Osteoblast (primary cell): Measurements from ENCODE around the gene SMYD2. TPM values are rescaled to one million over a fixed set of nuclear protein-coding genes. Genes with fewer than 3 reads are reported as not detected.

Experiments
- DNase-seq: peaks from one replicate; pipeline ENCODE4 v3.0.0; 2011; ENCODE audit warnings: low spot score, mixed read lengths; ENCODE audit not compliant: insufficient read length; ENCODE audit errors: missing footprints
- H2AFZ ChIP-seq: 2 replicates; pipeline ENCODE4 v1.6.0; 2011; ENCODE audit warnings: mild to moderate bottlenecking, low read length
- H3K27ac ChIP-seq: 2 replicates; pipeline ENCODE4 v1.5.1; 2011; ENCODE audit warnings: mild to moderate bottlenecking, low read depth, low read length, moderate library complexity
- H3K27me3 ChIP-seq: 2 replicates; pipeline ENCODE4 v1.6.0; 2012; ENCODE audit warnings: mild to moderate bottlenecking, control low read depth, inconsistent platforms, low read length, moderate library complexity; ENCODE audit not compliant: insufficient read depth
- H3K36me3 ChIP-seq: 2 replicates; pipeline ENCODE4 v1.5.1; 2011; ENCODE audit warnings: mild to moderate bottlenecking, low read length, control low read depth, moderate library complexity; ENCODE audit not compliant: insufficient read depth
- H3K4me1 ChIP-seq: 2 replicates; pipeline ENCODE4 v1.5.1; 2011; ENCODE audit warnings: mild to moderate bottlenecking, low read length, control low read depth, moderate library complexity; ENCODE audit not compliant: insufficient read depth
- H3K4me2 ChIP-seq: 2 replicates; pipeline ENCODE4 v1.6.0; 2011; ENCODE audit warnings: mild to moderate bottlenecking, low read length; ENCODE audit not compliant: insufficient read depth
- H3K4me3 ChIP-seq: fragments of 200-600 bp; sonication (generic); 3 replicates; pipeline ENCODE4 v1.5.1; 2012; ENCODE audit warnings: mild to moderate bottlenecking, low read length, inconsistent platforms; ENCODE audit not compliant: insufficient read depth
- H3K79me2 ChIP-seq: 2 replicates; pipeline ENCODE4 v1.6.0; 2012; ENCODE audit warnings: mild to moderate bottlenecking, low read length, control low read depth, inconsistent platforms; ENCODE audit not compliant: insufficient read depth
- H3K9me3 ChIP-seq: 2 replicates; pipeline ENCODE4 v1.5.1; 2011; ENCODE audit warnings: low read depth, low read length, control low read depth
- H4K20me1 ChIP-seq: 2 replicates; pipeline ENCODE4 v1.6.0; 2012; ENCODE audit warnings: mild to moderate bottlenecking, low read length, control low read depth; ENCODE audit not compliant: insufficient read depth
- total RNA-seq: library from RNA; depleted of rRNA; stranded (reverse); fragments of >200 nt; gene quantifications from 2 replicates; pipeline ENCODE4 v1.2.3, GENCODE V29; 2012
- TF ChIP-seq, protein P1 (sequence below): IDR thresholded peaks from 2 replicates; pipeline ENCODE4 v1.5.1; 2011; ENCODE audit warnings: mild to moderate bottlenecking, low read depth, low read length, moderate library complexity; ENCODE audit errors: extremely low read depth

SMYD2 gene
- total RNA-seq, 1 donor, result 39.4 TPM

- Histone ChIP-seq H3K4me1 (peaks cover 22% of the 10 kb centered on the region), H2AFZ (no peak overlapping the region), H3K27ac (no peak overlapping the region), H3K36me3 (peaks cover 95% of the 10 kb centered on the region), H3K4me2 (no peak overlapping the region), H4K20me1 (no peaks in the 10 kb centered on the region), H3K27me3 (no peaks in the 10 kb centered on the region), H3K9me3 (no peaks in the 10 kb centered on the region), H3K4me3 (no peak overlapping the region), H3K79me2 (peaks cover 73% of the 10 kb centered on the region)
- DNase-seq, result no peak
- TF ChIP-seq, protein P1, sequence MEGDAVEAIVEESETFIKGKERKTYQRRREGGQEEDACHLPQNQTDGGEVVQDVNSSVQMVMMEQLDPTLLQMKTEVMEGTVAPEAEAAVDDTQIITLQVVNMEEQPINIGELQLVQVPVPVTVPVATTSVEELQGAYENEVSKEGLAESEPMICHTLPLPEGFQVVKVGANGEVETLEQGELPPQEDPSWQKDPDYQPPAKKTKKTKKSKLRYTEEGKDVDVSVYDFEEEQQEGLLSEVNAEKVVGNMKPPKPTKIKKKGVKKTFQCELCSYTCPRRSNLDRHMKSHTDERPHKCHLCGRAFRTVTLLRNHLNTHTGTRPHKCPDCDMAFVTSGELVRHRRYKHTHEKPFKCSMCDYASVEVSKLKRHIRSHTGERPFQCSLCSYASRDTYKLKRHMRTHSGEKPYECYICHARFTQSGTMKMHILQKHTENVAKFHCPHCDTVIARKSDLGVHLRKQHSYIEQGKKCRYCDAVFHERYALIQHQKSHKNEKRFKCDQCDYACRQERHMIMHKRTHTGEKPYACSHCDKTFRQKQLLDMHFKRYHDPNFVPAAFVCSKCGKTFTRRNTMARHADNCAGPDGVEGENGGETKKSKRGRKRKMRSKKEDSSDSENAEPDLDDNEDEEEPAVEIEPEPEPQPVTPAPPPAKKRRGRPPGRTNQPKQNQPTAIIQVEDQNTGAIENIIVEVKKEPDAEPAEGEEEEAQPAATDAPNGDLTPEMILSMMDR, result no peak
Observed at GRCh38 chr1:214380396-214380795, 99.4 kb downstream of the SMYD2 start.

- DNase-seq, result no peak
- Histone ChIP-seq H3K4me2 (no peak overlapping the region), H3K36me3 (peaks cover 95% of the 10 kb centered on the region), H3K9me3 (no peaks in the 10 kb centered on the region), H3K4me3 (no peak overlapping the region), H3K27me3 (no peaks in the 10 kb centered on the region), H4K20me1 (no peaks in the 10 kb centered on the region), H3K4me1 (peaks cover 20% of the 10 kb centered on the region), H2AFZ (no peak overlapping the region), H3K27ac (no peak overlapping the region), H3K79me2 (peaks cover 66% of the 10 kb centered on the region)
- TF ChIP-seq, protein P1, result no peak
Observed at GRCh38 chr1:214380986-214381695, 100.2 kb downstream of the SMYD2 start.

- no peak overlapping the region for H2AFZ ChIP-seq
- H3K4me1 ChIP-seq, result peaks cover 17% of the 10 kb centered on the region
- TF ChIP-seq, protein P1, result no peak
- no peak overlapping the region for H3K27ac ChIP-seq
- H3K36me3 ChIP-seq, result peaks cover 94% of the 10 kb centered on the region
- H3K4me2 ChIP-seq, result no peak overlapping the region
- H4K20me1 ChIP-seq, result no peaks in the 10 kb centered on the region
- DNase-seq, result no peak
- H3K4me3 ChIP-seq, result no peak overlapping the region
- peaks cover 61% of the 10 kb centered on the region for H3K79me2 ChIP-seq
- H3K27me3 ChIP-seq, result no peaks in the 10 kb centered on the region
- H3K9me3 ChIP-seq, result no peaks in the 10 kb centered on the region
Observed at GRCh38 chr1:214383381-214384372, 102.7 kb downstream of the SMYD2 start.
